GM19463 (cell line): Measurements from ENCODE around the gene TRAK1.

Source experiments
- ATAC-seq: cut with Tn5 transposase; IDR thresholded peaks from one replicate; pipeline ENCODE4 v1.9.1; 2021; ENCODE audit warnings: mild to moderate bottlenecking, moderate library complexity; ENCODE audit not compliant: unreplicated experiment

TRAK1 gene

DNA sequence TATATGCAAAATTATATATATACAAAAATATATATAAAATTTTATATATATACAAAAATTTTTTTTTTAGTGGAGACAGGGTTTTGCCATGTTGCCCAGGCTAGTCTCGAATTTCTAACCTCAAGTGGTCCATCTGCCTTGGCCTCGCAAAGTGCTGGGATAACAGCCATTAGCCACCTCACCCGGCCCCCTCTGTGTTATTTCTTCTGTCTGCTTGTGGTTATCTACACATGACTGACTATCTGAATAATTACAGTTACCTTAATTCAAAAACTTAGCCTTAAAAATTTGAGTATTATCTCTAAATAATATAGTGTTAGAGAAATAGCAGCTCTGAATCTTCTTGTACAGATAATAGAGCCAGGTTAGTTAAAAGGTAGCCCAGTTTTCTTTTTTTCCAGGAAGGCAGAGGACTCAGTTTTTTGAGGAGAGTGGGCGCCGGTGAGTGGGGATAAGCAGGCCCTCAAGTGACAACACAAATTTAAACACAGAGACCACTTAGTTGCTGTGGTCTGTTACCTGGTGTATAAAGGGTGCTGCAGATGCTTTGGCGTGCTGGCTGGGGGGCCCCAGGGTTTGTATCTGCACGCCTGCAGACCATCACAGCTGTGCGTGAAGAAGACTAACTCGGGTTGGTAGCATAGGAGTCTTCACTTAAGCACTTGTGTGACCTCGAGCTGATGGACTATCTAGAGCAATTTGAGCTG is 83.7 kb downstream of the TRAK1 start:
- no peak for ATAC-seq

DNA sequence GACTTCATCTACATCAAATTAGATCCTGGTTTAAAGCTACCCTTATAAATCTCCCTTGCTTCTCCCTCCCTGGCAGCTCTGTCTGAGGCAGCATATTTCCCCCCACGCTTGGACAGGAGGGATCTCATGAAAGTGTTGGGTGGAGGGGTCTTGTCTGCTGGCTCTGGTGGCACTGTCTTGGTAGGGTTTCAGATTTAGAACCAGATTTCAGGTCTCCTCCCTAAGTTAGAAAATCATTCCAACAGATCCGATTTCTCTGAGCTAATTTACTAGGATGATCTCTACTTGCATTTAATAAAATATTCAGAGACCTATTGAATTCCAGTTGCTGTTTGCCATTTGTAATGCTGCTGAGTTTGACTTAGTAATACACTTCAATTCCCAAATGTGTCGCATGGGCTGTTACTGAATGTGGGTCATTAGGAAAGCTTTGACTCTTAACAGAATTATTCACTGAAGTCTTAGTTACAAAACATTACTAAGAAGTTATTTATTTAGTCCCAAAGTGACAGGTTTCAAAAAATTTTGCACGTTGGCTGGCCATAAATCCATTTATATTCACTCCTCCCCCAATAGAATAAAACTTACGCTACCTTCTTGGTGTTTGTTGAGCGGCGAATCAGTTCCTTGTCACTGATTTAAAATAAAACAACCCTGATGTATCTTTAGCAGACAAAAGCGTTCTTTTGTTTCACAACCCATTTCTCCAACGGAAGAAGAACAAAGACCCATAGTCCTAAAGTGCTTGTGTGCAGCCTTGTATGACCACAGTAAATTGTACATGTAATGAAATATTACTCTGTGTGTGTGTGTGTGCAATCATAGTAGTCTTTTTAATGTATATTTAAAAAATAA is 84.5 kb downstream of the TRAK1 start:
- ATAC-seq = no peak

DNA sequence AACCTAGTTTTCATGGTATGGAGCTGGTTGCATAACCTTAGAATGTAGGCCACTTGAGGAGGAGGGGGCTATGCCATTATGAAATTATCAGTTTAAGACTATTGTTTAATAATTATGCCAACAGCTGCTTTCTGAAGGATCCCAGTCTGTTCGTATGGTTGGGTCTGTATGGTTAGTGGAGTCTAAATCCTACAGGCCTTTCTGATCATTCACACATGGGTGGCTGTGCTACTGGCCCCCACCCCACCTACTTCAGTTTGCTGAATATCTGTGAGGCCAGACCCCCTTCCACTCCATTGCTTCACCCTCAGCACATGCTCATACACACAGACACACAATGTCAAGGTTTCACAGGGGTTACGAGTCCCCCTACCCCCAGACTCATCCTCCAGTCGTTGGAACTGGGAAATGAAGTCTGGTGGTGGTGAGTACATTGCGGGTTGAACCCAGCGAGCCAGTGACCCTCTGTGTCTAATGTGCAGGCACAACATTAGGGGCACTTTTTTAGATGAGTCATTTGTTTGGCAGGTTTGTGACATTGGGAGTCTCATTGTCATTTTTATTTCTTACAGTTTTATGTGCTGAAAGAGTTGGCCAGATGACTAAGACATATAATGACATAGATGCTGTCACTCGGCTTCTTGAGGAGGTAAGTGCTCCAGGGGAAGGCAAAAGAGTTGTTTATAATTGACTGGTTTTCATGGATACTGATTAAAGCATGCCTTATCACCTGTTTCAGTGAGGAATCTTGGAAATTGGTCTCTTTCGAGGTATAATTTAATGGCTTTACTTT is 85.3 kb downstream of the TRAK1 start:
- ATAC-seq = no peak

DNA sequence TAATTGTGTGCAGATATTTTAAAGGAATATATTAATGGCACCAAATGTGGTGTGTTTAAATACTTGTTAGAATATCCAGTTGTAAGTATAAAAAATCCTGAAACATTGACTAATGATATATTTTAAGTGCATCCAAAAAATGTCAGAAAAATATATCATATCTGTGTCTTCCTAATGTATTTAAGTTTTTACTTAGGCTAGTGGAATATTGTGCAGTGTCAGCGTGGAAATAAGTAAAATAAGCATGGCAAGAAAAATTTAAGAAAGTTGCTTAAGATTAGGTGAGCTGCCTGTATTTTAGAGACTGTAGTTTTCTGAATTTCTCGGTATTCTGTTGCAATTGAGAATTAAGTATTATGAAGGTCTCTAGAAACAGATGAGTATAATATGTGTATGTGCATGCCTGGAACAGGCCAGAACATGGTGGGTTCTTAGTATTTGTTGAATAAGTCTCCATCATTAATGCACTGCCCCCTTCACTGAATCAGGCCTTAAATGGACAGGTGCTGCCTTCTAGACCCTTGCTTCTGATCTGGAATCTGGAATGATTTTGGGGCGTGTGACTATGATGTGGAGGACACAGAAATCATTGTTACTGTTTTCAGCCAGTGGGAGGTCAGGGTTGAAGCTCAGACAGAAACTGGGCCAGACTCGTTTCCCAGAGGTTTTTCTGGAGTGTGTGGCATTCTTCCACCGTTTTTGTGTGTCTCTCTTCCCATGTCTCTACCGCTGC is 86.1 kb downstream of the TRAK1 start:
- ATAC-seq = no peak

DNA sequence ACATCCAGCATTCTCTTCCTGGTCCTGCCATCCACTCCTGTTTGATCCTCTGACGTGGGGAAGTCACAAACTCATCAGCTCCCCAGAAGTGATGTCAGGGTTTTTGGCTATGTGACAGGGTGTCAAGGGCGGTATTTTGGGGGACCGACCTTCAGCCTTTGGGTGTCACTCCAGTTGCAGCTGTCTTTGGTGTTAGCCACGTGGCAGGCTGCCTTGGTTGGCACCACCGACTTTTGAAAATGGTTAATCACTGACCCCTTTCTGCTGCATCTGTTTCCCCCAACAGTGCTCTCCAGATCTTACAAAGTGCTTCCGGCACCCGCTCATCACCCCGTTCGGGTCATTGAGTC is 86.6 kb downstream of the TRAK1 start:
- ATAC-seq = no peak

DNA sequence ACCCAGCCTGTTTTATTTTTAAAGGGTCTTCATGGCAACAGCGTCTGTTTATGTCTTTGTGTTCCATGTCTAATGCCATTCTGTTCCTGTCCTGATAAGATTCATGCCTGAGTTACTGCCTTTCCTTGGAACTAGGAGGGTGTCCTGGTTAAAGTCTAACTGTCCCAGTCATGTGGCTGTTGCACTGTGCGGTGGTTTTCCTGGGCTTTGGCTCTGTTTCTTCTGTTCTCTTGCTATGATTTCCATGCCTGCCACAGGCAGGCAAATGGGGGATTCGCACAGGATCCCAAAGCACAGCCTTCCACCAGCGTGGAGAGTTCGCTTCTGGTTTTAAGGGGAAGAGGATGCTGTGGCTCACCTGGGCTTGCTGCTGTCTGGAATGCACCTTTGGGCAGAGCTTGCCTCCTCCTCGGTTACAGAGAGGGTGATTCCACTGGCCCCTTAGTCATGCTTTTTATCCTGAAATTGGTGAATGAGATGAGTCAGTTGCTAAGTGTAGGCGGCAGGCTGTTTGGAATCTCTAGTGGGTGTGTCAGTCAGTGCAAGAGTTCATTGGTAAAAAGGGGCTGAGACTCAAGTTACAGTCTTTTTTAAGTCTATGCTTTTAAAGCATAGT is 88.1 kb downstream of the TRAK1 start:
- ATAC-seq = no peak

DNA sequence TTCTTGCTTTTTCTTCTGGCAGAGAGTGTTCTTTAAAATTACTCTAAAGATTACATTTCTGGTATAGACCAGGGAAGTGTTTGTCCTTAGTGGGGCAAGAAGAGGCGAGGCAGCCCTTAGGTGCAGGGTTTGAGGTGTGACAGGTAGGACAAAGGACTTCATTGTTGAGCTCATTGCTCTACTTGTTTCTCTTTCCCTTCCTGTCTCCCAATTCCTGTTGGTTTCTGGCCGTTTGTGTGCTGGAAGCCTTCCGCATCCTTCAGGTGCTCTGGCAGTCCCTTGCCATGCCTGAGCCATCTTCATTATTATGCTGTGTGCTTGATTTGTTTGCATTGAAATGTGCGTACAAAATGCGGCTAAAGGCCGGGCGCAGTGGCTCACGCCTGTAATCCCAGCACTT is 89.7 kb downstream of the TRAK1 start:
- ATAC-seq = no peak

DNA sequence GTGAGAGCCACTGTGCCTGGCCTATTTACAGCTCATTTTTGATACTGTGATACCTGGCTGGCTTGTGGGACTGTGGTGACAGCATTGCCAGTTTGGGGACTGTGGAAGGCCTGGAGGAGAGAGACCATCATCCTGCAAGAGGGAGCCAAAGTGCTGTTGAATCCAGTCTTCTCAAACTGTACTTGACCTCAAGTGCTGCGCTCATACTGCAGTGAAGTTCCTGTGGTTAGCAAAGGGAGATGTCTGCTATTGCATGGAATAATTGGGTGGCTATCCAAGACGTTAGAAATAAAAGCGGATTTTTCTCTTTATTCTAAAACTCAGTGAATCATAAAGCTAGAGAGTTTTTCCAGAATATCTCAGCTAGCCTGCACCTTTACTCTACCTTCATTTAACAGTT is 91.4 kb downstream of the TRAK1 start:
- ATAC-seq = no peak

DNA sequence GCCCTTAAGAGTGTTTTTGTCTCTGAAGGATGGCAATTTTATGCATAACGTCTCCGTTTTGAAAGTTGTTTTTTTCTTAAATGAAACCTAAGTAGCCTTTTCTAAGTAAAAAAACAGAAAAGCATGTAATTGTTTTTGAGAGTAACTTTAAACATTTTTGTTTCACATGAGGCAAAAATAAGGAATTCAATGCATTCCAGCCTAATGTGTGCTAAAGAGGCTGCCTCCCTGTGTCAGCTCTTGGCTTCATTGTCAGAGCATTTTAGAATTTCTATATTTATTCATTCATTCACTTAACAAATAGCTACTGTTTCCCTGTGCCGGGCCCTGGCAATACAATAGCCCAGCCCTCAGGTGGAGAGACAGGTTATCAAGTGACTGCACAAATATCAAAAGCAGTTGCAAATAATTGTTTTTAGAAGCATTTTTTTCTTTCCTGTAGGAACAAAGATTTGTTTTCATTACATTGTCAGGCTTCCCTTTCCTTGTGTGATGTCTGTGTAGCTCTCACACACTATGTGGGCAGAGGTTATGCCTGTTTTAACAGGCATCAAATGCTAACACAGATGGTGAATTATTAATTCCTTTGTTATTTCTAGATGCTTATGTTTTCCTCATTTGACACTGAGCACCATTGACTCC is 93.0 kb downstream of the TRAK1 start:
- no peak for ATAC-seq

DNA sequence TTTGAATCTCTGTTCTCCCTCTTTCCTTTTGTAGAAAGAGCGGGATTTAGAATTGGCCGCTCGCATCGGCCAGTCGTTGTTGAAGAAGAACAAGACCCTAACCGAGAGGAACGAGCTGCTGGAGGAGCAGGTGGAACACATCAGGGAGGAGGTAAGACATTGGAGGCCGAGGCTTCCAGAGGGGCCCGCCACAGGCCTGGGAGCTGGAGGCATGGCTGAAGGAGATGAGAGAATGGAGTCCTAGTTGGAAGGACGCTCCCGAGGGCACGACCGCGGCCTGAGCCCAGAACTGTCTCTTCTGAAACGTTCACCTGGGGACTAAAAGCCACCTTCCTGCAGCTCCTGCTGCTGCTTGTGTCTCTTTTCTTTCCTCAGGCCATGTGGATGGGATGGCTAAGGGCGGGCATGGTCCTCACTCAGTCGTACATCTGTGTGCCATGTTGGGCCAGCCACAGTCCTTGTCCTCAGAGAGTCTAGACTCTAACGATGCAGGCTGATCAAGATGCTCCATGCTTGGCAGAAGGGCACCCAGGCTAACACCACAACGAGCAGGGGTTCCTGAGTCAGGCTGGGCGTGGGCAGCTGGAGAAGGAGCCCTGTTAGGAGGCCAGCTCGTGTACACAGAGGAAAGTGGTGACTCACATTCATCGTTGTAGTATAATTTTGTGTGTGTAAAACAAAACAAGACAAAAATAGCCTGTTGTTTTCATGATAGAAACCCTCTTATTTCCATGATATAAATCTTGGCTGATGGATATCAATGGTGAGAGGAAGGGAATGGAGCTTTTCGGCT is 93.7 kb downstream of the TRAK1 start:
- ATAC-seq = no peak

DNA sequence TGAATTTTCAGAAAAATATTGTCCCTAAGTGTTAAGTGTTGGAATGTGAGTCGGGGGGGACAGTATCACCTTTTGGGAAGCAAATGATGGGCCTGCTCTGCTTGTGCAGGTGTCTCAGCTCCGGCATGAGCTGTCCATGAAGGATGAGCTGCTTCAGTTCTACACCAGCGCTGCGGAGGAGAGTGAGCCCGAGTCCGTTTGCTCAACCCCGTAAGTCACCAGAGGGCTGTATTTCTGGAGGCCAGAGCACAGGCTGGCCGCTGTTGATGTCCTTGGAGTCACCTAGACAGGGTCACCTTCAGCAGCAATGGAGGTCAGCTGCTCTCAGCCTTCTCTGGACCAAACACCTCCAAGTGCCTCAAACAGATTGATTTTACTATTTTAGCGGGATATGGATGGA is 96.8 kb downstream of the TRAK1 start:
- ATAC-seq = no peak

DNA sequence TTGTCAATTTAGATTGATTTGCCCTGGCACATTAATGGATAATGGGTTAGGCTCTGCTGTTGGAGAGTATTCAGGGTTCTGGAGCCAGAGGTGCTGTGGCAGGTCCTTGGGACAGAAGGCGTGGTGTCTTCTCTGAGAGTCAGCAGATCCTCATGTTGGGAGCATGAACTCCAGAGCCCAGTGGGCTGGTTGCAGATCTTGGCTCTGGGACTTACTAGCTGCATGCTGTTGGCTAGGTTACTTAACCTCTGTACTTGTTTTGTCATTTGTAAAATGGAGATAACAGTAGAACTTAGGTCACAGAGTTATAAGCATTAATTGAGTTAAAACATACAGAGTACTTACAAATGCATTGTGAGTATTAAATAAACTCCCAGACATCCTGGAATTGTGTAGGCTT is 97.2 kb downstream of the TRAK1 start:
- no peak for ATAC-seq

DNA sequence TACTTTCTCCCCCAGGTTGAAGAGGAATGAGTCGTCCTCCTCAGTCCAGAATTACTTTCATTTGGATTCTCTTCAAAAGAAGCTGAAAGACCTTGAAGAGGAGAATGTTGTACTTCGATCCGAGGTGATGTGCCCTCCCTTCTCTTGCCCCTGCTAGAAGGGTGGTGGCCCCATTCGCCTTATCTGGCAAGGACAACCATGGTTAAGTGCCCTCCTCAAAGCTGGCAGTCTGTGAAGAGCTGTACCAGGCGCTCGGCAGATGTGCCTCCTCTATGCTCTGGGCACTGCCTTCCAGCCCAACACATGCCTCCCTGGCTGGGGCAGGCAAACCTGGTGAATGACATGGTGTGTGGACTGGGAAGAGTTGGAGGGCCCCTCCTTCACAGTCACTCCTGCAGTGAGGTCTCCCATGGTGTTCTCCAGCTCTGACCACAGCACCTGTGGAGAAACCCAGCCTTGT is 97.9 kb downstream of the TRAK1 start:
- ATAC-seq = no peak

DNA sequence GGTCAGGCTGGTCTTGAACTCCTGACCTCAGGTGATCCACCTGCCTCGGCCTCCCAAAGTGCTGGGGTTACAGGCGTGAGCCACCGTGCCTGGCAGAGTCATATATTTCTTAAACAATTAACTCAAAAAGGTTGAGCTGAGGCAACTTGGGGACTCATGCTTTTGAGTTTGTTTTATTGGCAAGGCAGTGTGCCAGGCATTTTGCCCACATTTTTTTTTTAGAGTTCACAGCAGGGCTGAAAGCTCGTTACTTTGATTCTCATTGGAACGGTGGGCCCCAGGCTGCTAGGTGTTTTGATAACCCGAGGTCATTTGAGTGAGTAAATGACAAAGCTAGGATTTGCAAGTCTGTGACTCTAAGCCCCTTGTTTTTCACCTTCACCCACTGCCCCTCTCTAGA is 98.6 kb downstream of the TRAK1 start:
- no peak for ATAC-seq

DNA sequence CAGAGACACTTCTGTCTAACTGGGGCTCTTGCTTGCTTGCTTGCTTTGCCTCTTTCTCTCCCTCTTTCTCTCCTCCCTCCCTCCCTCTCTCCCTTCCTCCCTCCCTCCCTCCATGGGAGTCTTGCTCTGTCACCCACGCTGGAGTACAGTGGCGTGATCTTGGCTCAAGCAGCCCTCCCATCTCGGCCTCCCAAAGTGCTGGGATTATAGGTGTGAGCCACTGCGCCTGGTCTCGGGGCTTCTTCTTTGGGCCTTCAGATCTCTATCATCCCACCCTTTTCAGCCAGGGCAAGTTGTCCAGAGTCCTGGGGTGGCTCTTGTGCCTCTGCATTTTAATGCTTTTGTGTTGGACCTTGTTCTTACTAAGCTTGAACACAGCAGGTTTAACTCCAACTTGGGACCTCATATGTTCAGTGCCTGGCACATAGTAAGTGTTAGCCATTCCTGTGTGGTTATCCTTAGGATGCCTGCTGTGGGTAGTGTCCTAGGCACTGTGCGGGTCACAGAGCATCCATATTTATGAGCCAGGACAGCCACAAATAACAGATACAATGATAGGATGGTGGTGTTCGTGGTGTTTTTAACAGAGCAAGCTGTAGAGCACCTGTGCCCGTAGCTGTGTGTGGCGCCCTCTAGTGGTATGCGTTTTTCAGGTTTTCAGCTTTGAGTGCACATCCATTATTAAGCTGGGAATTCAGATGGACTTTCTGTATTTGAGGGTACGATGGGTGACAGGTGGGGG is 99.7 kb downstream of the TRAK1 start:
- ATAC-seq = no peak

DNA sequence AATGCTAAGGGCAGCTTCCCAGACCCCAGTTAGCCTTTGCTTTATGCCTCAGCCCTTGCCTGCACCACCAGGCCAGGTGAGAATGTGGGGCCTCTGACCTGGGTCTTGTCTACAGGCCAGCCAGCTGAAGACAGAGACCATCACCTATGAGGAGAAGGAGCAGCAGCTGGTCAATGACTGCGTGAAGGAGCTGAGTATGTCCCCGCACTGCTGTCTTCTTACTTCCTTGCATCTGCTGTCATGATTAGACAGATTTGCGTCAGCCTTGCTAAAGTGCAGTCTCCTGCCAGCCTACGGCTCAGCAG is 100.2 kb downstream of the TRAK1 start:
- ATAC-seq = no peak

DNA sequence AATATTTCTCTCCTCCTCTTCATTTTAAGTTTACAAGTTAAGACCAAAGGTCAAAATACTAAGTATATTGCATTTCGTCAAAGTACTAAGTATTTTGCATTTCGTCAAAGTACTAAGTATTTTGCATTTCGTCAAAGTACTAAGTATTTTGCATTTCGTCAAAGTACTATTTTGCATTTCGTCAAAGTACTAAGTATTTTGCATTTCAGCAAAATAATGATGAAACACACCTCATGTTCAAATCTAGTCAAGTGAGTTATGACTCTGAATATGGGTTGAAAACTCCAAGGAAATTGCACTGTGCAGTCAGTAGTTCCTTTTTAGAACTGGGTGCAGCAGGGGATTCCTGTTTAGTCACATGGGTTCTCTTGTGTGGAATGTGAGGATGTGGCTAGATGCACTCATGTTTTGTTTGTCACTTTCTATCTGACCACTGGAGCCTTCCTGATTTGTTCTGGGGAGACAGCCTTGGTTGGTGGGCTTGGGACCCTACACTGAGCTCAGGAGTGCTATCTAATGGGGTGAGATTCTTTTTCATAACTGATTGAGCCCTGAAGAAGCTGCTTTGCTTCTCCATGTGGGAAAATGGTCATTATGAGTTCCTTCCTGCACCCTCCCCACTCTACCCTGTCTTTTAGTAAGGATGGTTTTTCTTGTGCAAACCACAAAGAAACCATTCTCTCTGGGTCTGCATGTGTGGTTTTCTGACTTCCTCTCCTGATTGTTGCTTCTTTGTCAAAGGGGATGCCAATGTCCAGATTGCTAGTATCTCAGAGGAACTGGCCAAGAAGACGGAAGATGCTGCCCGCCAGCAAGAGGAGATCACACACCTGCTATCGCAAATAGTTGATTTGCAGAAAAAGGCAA is 101.4 kb downstream of the TRAK1 start:
- ATAC-seq = peak; percentile 32
